Kasumi-1 (cell line): ENCODE results near the gene LTB4R.
"Not testable (repeated sequence)": the region's sequence is repeated elsewhere in the genome, so short reads cannot be mapped to it uniquely, and the experiment has no call there.

ENCODE experiments used
- DNase-seq, 2 experiments: peaks; one replicate each; lab custom pipeline; 2025; lab: John Stamatoyannopoulos, UW

Gene LTB4R

GRCh38 chr14:24323341-24323740, 12.0 kb downstream of the LTB4R start:
- no peak for DNase-seq

GRCh38 chr14:24324024-24324423, 12.7 kb downstream of the LTB4R start:
- no peak for DNase-seq

- no peak for DNase-seq
Observed at GRCh38 chr14:24325041-24325530, 13.8 kb downstream of the LTB4R start.

GRCh38 chr14:24325963-24326362, 14.7 kb downstream of the LTB4R start:
- no peak for DNase-seq

GRCh38 chr14:24327303-24327702, 16.0 kb downstream of the LTB4R start:
- DNase-seq: peak; percentile 83 to 88

GRCh38 chr14:24327914-24328313, 16.6 kb downstream of the LTB4R start:
- DNase-seq: not testable (repeated sequence)

- peak; percentile 50 to 73 for DNase-seq
Observed at GRCh38 chr14:24329073-24329663, 17.9 kb downstream of the LTB4R start.

GRCh38 chr14:24329736-24330135, 18.4 kb downstream of the LTB4R start:
- no peak for DNase-seq

GRCh38 chr14:24330973-24331674, 19.8 kb downstream of the LTB4R start:
- DNase-seq: no peak

- DNase-seq: no peak
Observed at GRCh38 chr14:24331731-24332267, 20.5 kb downstream of the LTB4R start.

- DNase-seq: peak; percentile 78 to 81
Observed at GRCh38 chr14:24332268-24332993, 21.1 kb downstream of the LTB4R start.

- DNase-seq: no peak
Observed at GRCh38 chr14:24334431-24335291, 23.4 kb downstream of the LTB4R start, which contains the start of gene ADCY4. TSS of gene ADCY4 (minus strand) at chr14:24335071. CDS start at chr14:24334652, 419 bp downstream.

GRCh38 chr14:24335461-24336171, 24.3 kb downstream of the LTB4R start:
- no peak for DNase-seq

GRCh38 chr14:24337144-24337823, 26.0 kb downstream of the LTB4R start:
- no peak for DNase-seq

- DNase-seq: no peak
Observed at GRCh38 chr14:24337824-24338175, 26.5 kb downstream of the LTB4R start.

GRCh38 chr14:24338843-24339242, 27.5 kb downstream of the LTB4R start:
- no peak for DNase-seq

- DNase-seq: peak; percentile 23 to 34
Observed at GRCh38 chr14:24339284-24340151, 28.2 kb downstream of the LTB4R start, which contains the start of gene RIPK3. TSS of gene RIPK3 (minus strand) at chr14:24339991. CDS start at chr14:24339826, 165 bp downstream.

- no peak for DNase-seq
Observed at GRCh38 chr14:24340606-24341005, 29.3 kb downstream of the LTB4R start.

- DNase-seq: no peak
Observed at GRCh38 chr14:24342889-24343288, 31.6 kb downstream of the LTB4R start.
